Bone marrow (tissue), 2 donors: ENCODE results near the gene TIMP3.

Experiments
- DNase-seq, 2 donors: peaks; one replicate each; lab custom pipeline; 2025; lab: John Stamatoyannopoulos, UW

Gene TIMP3

GRCh38 chr22:32808038-32808445 is 6.5 kb downstream of the TIMP3 start:
- DNase-seq: no peak

- DNase-seq: no peak
Measured at GRCh38 chr22:32809786-32810554, 8.5 kb downstream of the TIMP3 start.

DNA sequence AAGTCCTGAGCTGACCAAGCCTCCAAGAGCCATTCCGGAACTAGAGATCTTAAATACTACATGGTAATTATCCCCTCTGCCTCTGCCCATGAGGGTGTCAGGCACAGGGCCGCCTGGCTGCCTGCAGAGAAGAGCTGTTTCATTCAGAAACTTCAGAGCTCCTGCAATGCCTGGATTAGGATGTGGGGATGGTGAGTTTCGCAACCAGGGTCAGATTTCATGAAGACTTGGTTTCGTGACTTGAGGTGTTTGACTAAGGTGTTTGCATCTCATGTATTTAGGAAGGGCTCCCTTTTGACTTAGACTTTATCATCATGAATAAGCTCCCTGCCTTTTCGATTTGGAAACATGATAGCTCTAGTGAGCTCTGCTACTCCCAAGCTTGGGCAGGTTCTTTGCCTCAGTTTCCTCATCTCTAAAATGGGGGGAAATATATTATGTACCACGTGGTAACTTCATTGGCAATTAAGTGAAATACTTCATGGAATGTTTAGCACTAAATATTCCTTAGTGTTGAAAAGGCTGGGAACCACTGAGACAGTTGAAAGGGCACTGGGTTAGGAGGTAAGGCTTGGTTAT is 9.1 kb downstream of the TIMP3 start:
- no peak for DNase-seq

GRCh38 chr22:32811788-32812545 is 10.5 kb downstream of the TIMP3 start:
- no peak for DNase-seq

DNA sequence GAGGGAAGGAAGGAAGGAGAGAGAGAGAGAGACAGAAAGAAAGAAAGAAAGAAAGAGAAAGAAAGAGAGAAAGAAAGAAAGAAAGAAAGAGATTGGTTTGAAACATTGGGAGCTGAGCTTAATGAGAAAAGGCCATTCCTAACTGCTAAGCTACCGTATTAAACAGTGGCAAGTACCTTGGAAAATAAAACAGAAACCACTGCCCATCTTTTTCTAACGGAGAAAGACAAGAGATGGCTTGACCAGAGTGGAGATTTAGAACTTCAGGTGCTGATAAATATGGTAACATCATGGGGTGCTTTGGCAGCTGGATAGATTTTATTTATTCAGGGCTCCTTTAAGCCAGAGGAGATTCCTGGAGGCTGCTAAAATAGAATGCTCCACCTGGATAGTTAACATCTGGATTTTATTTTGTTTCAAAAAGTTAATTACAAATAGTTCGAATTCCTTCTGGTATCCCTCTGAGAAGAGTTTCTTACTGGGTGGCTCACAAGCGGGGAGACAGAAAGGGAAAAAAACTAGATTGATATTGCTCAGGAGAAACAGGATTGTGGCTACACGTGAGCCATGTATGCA is 12.9 kb downstream of the TIMP3 start:
- no peak for DNase-seq

GRCh38 chr22:32815059-32815458 is 13.6 kb downstream of the TIMP3 start:
- no peak for DNase-seq

- no peak for DNase-seq
Measured at GRCh38 chr22:32815943-32816342, 14.4 kb downstream of the TIMP3 start.

DNA sequence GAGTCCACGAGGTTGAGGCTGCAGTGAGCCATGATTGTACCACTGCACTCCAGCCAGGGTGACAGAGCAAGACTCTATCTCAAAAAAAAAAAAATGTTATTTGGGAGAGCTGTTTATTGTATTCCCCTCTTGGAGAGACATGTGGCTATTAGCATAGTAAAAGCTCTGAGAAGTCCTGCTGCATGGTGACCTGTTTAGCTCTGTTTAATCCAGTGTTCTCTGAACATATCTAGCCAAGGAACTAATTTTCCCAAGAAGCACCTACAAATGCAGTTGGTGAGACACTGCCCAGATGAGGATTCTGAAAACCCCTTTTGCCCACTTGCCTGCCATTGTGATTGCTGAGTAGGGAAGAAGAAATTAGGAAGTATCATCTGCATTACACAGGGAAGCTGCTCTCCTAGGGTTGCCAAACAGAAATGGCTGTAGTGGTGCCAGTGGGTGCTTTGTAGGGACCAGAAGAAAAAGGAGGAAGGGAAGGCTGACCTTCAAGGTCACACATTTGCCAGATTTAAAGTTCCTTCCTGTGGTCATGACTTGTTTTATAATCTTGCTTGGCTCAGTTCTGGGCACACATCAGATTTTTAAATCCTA is 15.7 kb downstream of the TIMP3 start:
- no peak for DNase-seq

DNA sequence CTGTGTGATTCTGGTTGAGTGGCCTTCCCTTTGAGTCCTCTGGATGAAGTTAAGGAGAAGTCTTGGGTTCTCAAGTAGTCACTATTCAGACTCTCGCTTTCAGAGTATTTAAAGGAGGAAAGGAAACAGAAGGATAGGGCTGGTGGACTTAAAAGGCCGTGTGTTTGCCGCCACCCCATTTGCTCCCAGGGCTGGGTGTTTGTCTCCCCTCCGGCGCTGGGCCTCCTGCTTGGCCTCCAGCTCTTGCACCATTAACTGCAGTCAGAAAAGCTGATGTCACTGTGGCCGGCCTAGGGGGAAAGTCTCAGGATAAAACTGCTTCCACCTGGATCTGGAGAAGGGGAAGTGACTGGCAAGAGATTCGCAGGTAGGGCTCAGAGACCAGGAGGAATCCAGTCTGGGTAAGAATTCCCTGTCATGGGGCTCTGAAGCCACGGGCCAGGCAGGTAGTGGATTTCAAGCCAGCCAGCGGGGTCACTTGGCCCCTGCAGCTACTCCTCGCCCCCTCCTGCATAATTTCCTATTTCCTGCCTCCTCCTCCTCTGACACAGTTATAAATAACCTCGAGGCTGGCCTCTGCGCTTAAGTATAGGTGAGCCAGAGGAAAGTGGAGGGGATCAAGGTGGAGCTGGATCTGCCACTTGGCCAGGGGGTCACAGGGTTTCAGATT is 17.1 kb downstream of the TIMP3 start:
- no peak for DNase-seq

DNA sequence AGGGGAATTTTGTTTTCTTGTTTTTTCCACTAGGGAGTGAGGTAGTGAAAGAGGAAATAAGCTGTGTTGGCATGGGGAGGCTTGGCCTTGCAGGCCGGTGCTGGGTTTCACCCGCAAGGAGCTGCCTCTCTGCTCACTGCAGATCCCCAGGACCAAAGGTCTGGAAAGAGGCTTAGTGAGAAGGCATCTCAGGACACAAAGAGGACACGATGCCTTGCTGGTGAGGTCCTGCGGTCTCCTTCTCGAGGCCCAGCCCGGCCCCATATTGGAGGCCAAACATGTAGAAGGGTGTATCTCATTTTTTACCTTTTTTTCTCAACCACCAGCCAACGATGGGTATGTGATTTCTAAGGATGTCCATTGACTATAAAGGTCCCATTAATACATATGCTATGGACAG is 17.6 kb downstream of the TIMP3 start:
- DNase-seq: no peak

DNA sequence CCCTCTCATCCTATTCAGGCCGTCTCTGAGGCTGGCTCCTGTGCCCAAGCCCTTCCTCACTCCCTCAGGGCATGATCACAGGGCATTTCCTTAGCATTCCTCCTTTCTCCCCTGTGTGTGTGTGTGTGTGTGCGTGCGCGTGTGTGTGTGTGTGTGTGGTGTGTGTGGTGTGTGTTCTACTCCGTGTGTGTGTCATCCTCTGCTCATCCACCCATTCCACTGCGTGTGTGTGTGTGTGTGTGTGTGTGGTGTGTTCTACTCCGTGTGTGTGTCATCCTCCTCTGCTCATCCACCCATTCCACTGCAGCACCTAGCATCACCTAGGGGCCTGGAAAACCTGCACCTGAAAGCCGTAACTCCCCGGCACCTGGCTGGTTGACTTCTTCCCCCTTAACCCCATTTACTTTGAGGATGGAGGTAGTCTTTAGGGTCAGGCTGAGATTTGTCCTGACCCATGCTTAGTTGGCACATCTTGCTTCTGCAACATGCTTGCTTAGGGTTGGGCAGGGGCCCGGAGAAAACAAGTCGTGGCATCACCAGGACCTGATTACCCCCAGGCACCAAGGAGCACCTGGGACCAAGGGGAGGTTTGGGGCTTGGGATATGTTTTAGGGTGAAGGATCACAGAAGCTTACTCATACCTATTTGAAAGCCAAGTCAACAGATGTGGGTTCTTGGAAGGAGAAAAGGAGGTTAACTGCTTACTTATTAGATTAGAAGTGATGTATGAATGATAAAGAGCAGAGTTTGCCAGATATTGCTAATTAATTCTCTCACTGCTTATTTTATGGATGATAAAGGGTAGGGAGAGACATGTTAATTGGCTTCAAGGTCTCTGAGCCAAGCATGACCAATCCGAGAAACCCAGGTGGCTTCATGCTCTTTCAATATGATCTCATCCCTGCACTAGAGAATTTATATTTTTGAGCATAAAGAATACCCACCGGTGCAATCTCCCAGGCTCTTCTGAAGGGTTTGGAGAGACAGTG is 18.9 kb downstream of the TIMP3 start:
- DNase-seq: no peak

- no peak for DNase-seq
Measured at GRCh38 chr22:32822179-32822877, 20.8 kb downstream of the TIMP3 start.

DNA sequence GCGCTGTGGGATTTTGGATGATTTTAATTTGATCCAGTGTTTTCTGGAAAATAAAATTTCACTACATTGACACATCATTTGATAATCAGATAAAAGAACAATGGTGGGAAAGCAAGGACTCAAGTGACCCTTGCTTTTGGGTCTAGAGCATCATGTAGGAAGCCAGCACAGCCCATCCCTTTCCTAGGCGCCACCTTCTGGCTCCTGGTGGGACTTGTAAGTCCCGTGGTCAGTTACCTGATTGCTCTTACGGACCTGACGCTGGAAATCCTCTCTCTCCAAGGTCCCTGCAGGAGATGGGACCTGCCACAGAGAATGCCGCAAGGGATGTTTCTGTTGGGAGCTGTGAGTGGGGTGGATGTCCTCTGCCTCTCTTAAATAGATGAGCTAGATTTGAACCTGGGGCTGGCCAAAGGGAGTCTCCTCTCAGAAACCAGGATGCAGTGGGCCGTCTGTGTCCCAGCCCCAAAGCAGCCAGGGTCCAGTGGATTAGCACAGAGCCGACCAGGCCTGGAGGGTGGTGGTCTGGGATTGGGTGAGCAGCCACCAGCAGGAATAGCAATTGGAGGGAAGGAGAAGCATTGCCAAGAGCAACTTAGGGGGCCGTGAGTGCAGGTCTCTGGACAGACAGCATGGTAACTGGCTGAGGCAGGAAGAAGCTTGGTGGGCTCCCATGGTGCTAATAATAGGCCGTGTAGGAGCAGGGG is 21.7 kb downstream of the TIMP3 start:
- no peak for DNase-seq

GRCh38 chr22:32824531-32825312 is 23.2 kb downstream of the TIMP3 start:
- DNase-seq: no peak

- DNase-seq: no peak
Measured at GRCh38 chr22:32826537-32826936, 25.0 kb downstream of the TIMP3 start.

GRCh38 chr22:32827049-32827602 is 25.6 kb downstream of the TIMP3 start:
- DNase-seq: no peak

DNA sequence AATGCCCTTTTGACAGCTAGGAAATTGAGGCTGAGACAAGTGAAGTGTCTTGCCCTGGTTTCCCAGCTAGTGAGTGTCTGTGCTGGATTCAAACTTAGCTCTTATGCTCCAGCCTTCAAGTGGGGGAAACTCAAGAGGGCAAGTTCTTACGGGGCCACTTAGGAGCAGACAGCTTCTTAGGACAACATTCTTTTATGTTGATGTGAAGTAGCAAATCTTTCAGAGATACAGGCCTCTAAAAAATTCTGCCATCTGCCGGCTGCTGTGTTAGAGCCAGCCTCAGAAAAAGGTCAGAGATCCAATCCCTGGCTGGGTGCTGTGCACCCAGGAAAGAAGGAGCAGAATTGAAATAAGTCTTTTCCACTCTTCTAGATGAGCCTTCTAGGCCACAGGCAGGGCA is 26.6 kb downstream of the TIMP3 start:
- DNase-seq: no peak

- no peak for DNase-seq
Measured at GRCh38 chr22:32828561-32828960, 27.1 kb downstream of the TIMP3 start.
